Esophagus muscularis mucosa (tissue), 2 donors: ENCODE data around the gene SNRPB2.

Experiments
- POLR2A ChIP-seq: fragments of 450-650 bp; IDR thresholded peaks from one replicate; pipeline ENCODE4 v1.6.1; 2017; ENCODE audit warnings: antibody characterized with exemption, moderate library complexity, mild to moderate bottlenecking, low read depth
- POLR2AphosphoS5 ChIP-seq, 2 donors: sonication (generic); formaldehyde crosslinking; IDR thresholded peaks; one replicate each; pipeline ENCODE4 v1.6.1; 2017; ENCODE audit warnings: antibody characterized with exemption in 2 of 2

GRCh38 chr20:16714751-16715150 lies 15.1 kb upstream of the SNRPB2 start:
- no peak for TF ChIP-seq POLR2AphosphoS5 (IDR thresholded peaks at IDR 0.05)
- no peak for TF ChIP-seq POLR2A
